ENCODE results near the gene GOLGA8R.
"Not testable (repeated sequence)": the region's sequence is repeated elsewhere in the genome, so short reads cannot be mapped to it uniquely, and the experiment has no call there.

DNA sequence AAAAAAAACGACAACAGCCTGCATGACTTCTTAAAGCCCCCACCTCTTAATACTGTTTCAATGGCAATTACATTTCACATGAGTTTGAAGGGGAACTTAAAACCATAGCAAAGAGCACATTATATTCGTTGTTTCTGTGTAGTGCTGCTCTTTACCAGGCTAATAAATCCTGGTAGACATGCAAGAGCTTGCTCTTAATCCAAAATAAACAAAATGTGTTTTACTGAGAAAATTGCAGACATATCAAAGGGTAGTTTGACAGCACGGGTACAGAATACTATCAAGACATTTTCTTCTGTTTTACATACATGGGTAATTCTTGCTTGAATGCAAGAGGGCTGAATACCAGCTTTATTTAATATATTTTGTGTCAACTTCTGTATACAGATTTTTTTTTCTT lies 24.3 kb upstream of the GOLGA8R start:
- TF ChIP-seq POLR2A (IDR thresholded peaks at IDR 0.05); CTCF (IDR thresholded peaks at IDR 0.05); POLR2AphosphoS5 (IDR thresholded peaks at IDR 0.05; ENCODE audit: insufficient read depth in 1 of 2, low read depth in 1 of 2): not testable (repeated sequence)
